Neutrophil (primary cell): ENCODE results near the gene AP3M1.
"Not testable (repeated sequence)": the region's sequence is repeated elsewhere in the genome, so short reads cannot be mapped to it uniquely, and the experiment has no call there.

Experiments
- H3K27ac ChIP-seq: fragments of 200-600 bp; sonication (generic); 2 replicates; pipeline ENCODE4 v1.5.1; 2016; ENCODE audit warnings: mild to moderate bottlenecking, moderate library complexity
- H3K27me3 ChIP-seq: fragments of 200-600 bp; sonication (generic); 2 replicates; pipeline ENCODE4 v1.6.0; 2016; ENCODE audit warnings: mild to moderate bottlenecking
- H3K36me3 ChIP-seq: fragments of 200-600 bp; sonication (generic); 2 replicates; pipeline ENCODE4 v1.5.1; 2017
- H3K4me1 ChIP-seq, 2 experiments: fragments of 200-600 bp in 1 of 2; sonication (generic) in 1 of 2; 1 replicate in 1 of 2; 2 replicates in 1 of 2; pipeline versions ENCODE4 v1.5.1 to v1.6.1; 2013 to 2016; ENCODE audit warnings: low read depth in 1 of 2, low read length in 1 of 2, mild to moderate bottlenecking in 1 of 2, moderate library complexity in 1 of 2; ENCODE audit not compliant: control insufficient read depth in 1 of 2, insufficient read depth in 1 of 2
- H3K4me3 ChIP-seq, 2 experiments: fragments of 200-600 bp in 1 of 2; sonication (generic) in 1 of 2; 1 replicate in 1 of 2; 2 replicates in 1 of 2; pipeline ENCODE4 v1.5.1; 2013 to 2016; ENCODE audit warnings: low read depth in 1 of 2, low read length in 1 of 2, mild to moderate bottlenecking in 1 of 2, moderate library complexity in 1 of 2
- H3K9me3 ChIP-seq: fragments of 200-600 bp; sonication (generic); 2 replicates; pipeline ENCODE4 v1.5.1; 2016
- CTCF ChIP-seq: fragments of 200-600 bp; sonication (generic); IDR thresholded peaks from 2 replicates; pipeline ENCODE4 v1.5.1; 2016; ENCODE audit warnings: antibody characterized with exemption

The AP3M1 gene

GRCh38 chr10:74145133-74145532, 5.5 kb downstream of the AP3M1 start:
- H3K4me3 ChIP-seq, result no peak overlapping the region
- no peak overlapping the region for H3K27ac ChIP-seq
- H3K36me3 ChIP-seq, result peaks cover 10% of the 10 kb centered on the region
- TF ChIP-seq CTCF, result no peak
- H3K9me3 ChIP-seq, result no peaks in the 10 kb centered on the region
- H3K4me1 ChIP-seq, result peaks cover 10 to 20% of the 10 kb centered on the region in 2 experiments
- no peaks in the 10 kb centered on the region for H3K27me3 ChIP-seq

- no peak for TF ChIP-seq CTCF
- H3K27ac ChIP-seq, result no peak overlapping the region
- peaks cover 0 to 6% of the 10 kb centered on the region in 2 experiments for H3K4me1 ChIP-seq
- no peaks in the 10 kb centered on the region for H3K27me3 ChIP-seq
- H3K4me3 ChIP-seq, result no peak overlapping the region
- H3K36me3 ChIP-seq, result peaks cover 33% of the 10 kb centered on the region
- H3K9me3 ChIP-seq, result no peaks in the 10 kb centered on the region
Observed at GRCh38 chr10:74140553-74140952, 10.1 kb downstream of the AP3M1 start.

- Histone ChIP-seq H3K27me3 (no peaks in the 10 kb centered on the region), H3K36me3 (peaks cover 36% of the 10 kb centered on the region), H3K4me3 (no peak overlapping the region), H3K4me1 (peaks cover 0 to 6% of the 10 kb centered on the region in 2 experiments), H3K9me3 (no peaks in the 10 kb centered on the region), H3K27ac (no peak overlapping the region)
- no peak for TF ChIP-seq CTCF
Observed at GRCh38 chr10:74139981-74140380, 10.6 kb downstream of the AP3M1 start.

- H3K4me1 ChIP-seq, H3K9me3 ChIP-seq, H3K4me3 ChIP-seq, H3K27me3 ChIP-seq: not testable (repeated sequence)
- Histone ChIP-seq H3K36me3 (peaks cover 46% of the 10 kb centered on the region), H3K27ac (peak overlapping the region; percentile 40)
Observed at GRCh38 chr10:74138596-74138995, 12.0 kb downstream of the AP3M1 start.

- Histone ChIP-seq H3K27me3 (no peaks in the 10 kb centered on the region), H3K9me3 (no peaks in the 10 kb centered on the region), H3K36me3 (peaks cover 51% of the 10 kb centered on the region), H3K27ac (peak overlapping the region; percentile 40), H3K4me1 (peaks cover 0 to 6% of the 10 kb centered on the region in 2 experiments), H3K4me3 (no peak overlapping the region)
- TF ChIP-seq CTCF, result no peak
Observed at GRCh38 chr10:74137992-74138391, 12.6 kb downstream of the AP3M1 start.

GRCh38 chr10:74135452-74135851, 15.2 kb downstream of the AP3M1 start:
- Histone ChIP-seq H3K27me3 (no peaks in the 10 kb centered on the region), H3K9me3 (no peaks in the 10 kb centered on the region), H3K4me1 (peaks cover 0 to 6% of the 10 kb centered on the region in 2 experiments), H3K4me3 (no peak overlapping the region), H3K36me3 (peaks cover 74% of the 10 kb centered on the region), H3K27ac (no peak overlapping the region)
- no peak for TF ChIP-seq CTCF
